Mucosa of stomach (tissue), 1 donor: ENCODE results near the gene PLCG2.
"Not testable (repeated sequence)": the region's sequence is repeated elsewhere in the genome, so short reads cannot be mapped to it uniquely, and the experiment has no call there.

Experiments
- H3K27me3 ChIP-seq: one replicate; pipeline ENCODE4 v1.7.0; 2013; ENCODE audit warnings: mild to moderate bottlenecking, low read length; ENCODE audit not compliant: control insufficient read depth, insufficient read depth
- H3K36me3 ChIP-seq: one replicate; pipeline ENCODE4 v1.7.0; 2013; ENCODE audit warnings: low read length; ENCODE audit not compliant: control insufficient read depth, insufficient read depth
- H3K4me1 ChIP-seq: one replicate; pipeline ENCODE4 v1.7.0; 2013; ENCODE audit warnings: mild to moderate bottlenecking, low read length; ENCODE audit not compliant: control insufficient read depth, insufficient read depth
- H3K4me3 ChIP-seq: one replicate; pipeline ENCODE4 v1.7.0; 2013; ENCODE audit warnings: low read length
- H3K9ac ChIP-seq: one replicate; pipeline ENCODE4 v1.7.0; 2013; ENCODE audit warnings: mild to moderate bottlenecking, low read length, moderate library complexity
- H3K9me3 ChIP-seq: one replicate; pipeline ENCODE4 v1.7.0; 2013; ENCODE audit warnings: mild to moderate bottlenecking, low read length, moderate library complexity; ENCODE audit not compliant: control insufficient read depth
- donor health status: Pancreatic carcinoma.

PLCG2 gene

DNA sequence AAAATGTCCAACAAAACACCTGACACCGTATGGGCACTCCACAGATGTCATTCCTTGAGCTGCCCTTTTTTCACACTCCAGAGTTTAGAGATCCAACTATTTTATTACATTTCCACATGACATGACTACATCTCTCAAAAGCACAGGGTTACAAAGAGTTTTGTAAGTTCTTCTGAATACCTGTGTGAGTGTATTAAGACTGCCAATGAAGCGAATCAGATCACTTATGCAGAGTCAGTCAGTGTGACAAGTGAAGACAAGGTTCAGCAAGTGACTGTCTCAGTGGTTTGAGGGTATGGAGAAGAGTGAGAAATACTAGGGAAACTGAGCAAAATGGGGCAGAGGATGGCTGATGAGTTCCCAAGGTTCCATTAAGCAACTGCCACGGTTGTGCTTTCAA is 223.7 kb downstream of the PLCG2 start:
- Histone ChIP-seq H3K9ac (no peak overlapping the region), H3K4me3 (no peak overlapping the region), H3K36me3 (no peaks in the 10 kb centered on the region), H3K4me1 (no peaks in the 10 kb centered on the region), H3K9me3 (no peaks in the 10 kb centered on the region), H3K27me3 (no peaks in the 10 kb centered on the region)

DNA sequence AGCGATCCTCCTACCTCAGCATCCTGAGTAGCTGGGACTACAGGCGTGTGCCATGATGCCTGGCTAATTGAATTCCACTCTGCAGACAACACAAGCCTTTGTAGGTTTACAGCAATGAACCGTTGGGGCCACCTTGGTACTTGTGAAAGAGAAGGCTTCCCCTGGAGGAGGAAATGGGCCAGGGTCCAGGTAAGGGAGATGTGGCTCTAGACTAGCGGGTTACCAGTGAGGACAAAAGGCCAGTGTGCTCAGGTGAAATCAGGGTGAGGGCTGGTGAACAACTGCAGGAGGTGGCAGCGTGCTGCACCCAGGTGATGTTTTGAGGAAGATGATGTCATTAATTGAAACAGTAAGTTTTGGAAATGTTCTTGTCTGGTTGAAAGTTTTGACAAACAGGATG is 225.5 kb downstream of the PLCG2 start:
- Histone ChIP-seq H3K4me1 (no peaks in the 10 kb centered on the region), H3K4me3 (no peak overlapping the region), H3K9ac (no peak overlapping the region), H3K27me3 (no peaks in the 10 kb centered on the region), H3K9me3 (peaks cover 3% of the 10 kb centered on the region), H3K36me3 (no peaks in the 10 kb centered on the region)

DNA sequence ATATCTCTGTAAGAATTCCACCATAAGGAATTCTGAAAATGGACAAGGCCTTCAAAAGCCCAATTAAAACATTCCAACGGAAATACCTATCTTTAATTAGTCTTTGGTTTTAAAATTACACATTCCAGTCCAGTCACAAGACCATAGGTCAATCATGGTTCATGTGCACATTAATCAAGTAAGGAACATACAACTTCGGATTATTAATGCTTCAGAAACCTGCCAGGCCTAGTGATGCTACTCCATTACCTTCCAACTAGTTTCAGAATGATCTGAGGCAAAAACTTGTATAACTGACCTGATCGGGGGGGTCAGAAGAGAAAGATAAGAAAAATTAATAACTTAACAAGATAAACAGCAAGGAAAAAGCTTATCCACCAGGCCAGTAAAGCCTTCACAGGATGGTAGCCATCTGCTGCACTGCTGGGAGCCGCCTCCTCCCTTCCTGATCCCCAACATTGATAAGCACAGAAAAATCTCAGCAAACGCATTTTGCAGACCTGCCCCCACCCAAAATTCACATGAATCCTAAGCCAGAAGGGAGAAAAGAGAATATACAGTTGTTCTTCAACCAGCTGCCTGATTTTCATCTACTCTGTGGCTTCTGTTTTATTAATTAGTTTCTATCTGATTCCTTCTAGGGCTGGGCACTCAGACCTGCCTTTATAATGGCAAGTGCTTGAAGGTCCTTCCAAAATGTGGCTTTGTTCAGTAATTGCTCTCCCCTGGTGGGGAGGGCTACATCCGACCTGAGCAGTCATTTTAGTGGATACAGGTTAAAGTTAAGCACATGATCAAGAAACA is 226.1 kb downstream of the PLCG2 start:
- Histone ChIP-seq H3K9ac (no peak overlapping the region), H3K9me3 (peaks cover 3% of the 10 kb centered on the region), H3K36me3 (no peaks in the 10 kb centered on the region), H3K4me1 (no peaks in the 10 kb centered on the region), H3K4me3 (no peak overlapping the region), H3K27me3 (no peaks in the 10 kb centered on the region)

DNA sequence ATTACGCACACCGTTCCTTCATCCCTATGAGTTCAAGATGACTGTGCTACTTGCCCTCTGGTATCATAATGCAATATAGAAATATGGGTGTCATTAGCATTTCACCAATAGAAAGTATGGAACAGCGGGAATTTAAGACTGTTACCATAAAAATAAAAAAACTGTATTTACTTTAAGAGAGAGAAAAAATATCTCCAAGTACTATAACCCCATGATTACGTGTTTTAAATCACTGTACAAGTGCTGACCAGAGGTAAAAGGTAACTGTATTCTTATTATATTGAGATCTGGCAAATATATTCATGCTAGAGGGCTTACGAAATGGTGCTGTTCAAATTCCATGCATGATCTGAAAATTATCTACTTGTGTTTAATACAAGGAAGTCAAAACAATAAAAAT is 226.9 kb downstream of the PLCG2 start:
- Histone ChIP-seq H3K4me1 (no peaks in the 10 kb centered on the region), H3K27me3 (no peaks in the 10 kb centered on the region), H3K9ac (no peak overlapping the region), H3K4me3 (no peak overlapping the region), H3K36me3 (no peaks in the 10 kb centered on the region), H3K9me3 (peaks cover 3% of the 10 kb centered on the region)

DNA sequence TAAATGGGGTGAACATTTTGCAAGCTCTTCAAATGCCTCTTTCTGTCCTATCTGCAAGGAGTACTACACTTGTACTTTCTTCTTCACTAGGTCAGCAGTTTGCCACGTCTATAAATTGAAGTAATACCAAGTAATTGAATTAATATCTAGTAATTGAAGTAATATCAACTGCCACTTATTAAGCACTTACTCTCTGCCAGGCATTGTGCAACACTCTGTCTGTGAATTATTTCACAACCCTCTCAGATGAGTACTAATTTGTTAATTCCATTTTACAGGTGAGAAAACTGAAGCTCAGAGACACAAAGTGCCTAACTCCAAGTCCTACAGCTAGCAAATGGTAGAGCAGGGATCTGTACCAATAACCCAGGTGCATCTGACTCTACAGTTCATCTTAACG is 228.1 kb downstream of the PLCG2 start:
- Histone ChIP-seq H3K4me1 (no peaks in the 10 kb centered on the region), H3K27me3 (no peaks in the 10 kb centered on the region), H3K4me3 (no peak overlapping the region), H3K36me3 (no peaks in the 10 kb centered on the region), H3K9me3 (peaks cover 3% of the 10 kb centered on the region), H3K9ac (no peak overlapping the region)

DNA sequence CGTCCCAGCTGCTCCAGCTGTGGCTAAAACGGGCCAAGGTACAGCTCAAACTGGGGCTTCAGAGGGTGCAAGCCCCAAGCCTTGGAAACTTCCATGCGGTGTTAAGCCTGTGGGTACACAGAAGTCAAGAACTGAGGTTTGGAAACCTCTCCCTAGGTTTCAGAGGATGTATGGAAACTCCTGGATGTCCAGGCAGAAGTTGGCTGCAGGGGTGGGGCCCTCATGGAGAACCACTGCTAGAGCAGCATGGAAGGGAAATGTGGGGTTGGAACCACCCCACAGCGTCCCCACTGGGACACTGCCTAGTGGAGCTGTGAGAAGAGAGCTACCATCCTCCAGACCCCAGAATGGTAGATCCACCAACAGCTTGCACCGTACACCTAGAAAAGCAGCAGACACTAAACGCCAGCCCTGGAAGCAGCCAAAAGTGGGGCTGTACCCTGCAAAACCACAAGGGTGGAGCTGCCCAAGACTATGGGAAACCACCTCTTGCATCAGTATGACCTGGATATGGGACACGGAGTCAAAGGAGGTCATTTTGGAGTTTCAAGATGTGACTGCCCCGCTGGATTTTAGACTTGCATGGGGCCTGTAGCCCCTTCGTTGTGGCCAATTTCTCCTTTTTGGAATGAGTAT is 230.0 kb downstream of the PLCG2 start:
- no peaks in the 10 kb centered on the region for H3K27me3 ChIP-seq
- H3K4me1 ChIP-seq = no peaks in the 10 kb centered on the region
- no peaks in the 10 kb centered on the region for H3K36me3 ChIP-seq

DNA sequence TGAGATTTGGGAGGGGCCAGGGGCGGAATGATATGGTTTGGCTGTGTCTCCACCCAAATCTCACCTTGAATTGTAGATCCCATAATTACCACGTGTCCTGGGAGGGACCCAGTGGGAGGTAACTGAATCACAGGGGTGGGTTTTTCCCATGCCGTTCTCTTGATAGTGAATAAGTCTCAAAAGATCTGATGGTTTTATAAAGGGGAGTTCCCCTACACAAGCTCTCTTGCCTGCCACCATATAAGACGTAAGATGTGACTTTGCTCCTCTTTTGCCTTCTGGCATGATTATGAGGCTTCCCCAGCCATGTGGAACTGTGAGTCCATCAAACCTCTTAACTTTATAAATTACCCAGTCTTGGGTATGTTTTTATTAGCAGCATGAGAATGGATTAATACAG is 230.7 kb downstream of the PLCG2 start:
- not testable (repeated sequence) for H3K4me1 ChIP-seq, H3K36me3 ChIP-seq, H3K9ac ChIP-seq, H3K9me3 ChIP-seq, H3K4me3 ChIP-seq, H3K27me3 ChIP-seq

More for the DNA sequence above, 230.0 kb downstream of the PLCG2 start:
- H3K9ac ChIP-seq = no peak overlapping the region
- H3K4me3 ChIP-seq = no peak overlapping the region
- H3K9me3 ChIP-seq = peaks cover 3% of the 10 kb centered on the region

DNA sequence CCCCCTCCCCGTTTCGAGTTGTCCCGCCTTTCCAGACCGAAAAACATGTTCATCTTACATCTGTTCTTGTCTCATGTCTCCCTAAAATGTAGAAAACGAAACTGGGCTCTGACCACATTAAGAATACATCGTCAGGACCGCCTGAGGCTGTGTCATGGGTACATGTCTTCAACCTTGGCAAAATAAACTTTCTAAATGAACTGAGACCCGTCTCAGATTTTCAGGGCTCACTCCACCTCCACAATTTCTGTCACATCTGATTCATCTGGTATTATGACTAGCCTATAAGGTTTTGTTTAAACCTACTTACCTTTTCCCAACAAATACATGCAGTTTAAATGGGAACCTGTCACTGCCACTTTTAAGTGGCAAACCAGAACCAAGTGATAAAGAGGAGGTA is 231.6 kb downstream of the PLCG2 start:
- H3K4me3 ChIP-seq = peak overlapping the region; percentile 68
- no peaks in the 10 kb centered on the region for H3K27me3 ChIP-seq
- no peaks in the 10 kb centered on the region for H3K36me3 ChIP-seq
- H3K4me1 ChIP-seq = peaks cover under 1% of the 10 kb centered on the region
- H3K9me3 ChIP-seq = peaks cover 3% of the 10 kb centered on the region
- peak overlapping the region; percentile 50 for H3K9ac ChIP-seq

DNA sequence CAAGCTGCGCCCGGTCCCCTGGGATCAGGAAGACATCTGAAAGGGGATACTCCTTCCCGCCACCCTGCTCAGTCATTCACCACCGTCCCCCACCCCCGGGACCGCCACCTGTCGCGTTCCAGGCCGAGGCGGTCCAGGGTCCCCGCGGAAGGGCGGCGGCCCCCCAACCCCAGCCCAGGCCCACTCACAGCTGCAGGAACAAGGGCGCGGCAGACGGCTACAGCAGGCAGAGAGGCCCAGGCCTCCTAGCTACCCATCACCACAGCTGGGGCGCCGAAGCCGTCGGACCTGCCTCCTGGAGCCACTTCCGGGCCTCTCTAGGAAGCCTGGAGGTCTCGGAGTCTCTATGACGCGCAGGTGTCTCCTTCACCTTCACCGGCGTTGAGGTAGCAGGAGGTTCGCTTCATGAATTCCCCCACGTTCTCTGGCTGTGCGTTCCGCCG is 232.1 kb downstream of the PLCG2 start, which contains the start of gene SDR42E1:
Gene SDR42E1 (minus strand): TSS at position 272 of the 443 bp plus-strand sequence. CDS start 10,612 bp downstream, outside the sequence.
- H3K4me3 ChIP-seq = peak within 1 kb of the TSS; percentile 68
- no peaks in the 10 kb centered on the region for H3K27me3 ChIP-seq
- peaks cover 3% of the 10 kb centered on the region for H3K9me3 ChIP-seq
- H3K36me3 ChIP-seq = no peaks in the 10 kb centered on the region
- peaks cover 7% of the 10 kb centered on the region for H3K4me1 ChIP-seq
- peak within 1 kb of the TSS; percentile 50 for H3K9ac ChIP-seq
